ENCODE results near the gene CA5A. TPM values are rescaled to one million over a fixed set of nuclear protein-coding genes. Genes with fewer than 3 reads are reported as not detected.
A peak's percentile ranks its signal among the peaks of the same experiment; 100 is the strongest.

CA5A gene
- total and polyA plus RNA-seq, 9 of the 15 experiments (the other 6 are each of a cell fraction or from before 2014, with no cell fraction given), result not detected

DNA sequence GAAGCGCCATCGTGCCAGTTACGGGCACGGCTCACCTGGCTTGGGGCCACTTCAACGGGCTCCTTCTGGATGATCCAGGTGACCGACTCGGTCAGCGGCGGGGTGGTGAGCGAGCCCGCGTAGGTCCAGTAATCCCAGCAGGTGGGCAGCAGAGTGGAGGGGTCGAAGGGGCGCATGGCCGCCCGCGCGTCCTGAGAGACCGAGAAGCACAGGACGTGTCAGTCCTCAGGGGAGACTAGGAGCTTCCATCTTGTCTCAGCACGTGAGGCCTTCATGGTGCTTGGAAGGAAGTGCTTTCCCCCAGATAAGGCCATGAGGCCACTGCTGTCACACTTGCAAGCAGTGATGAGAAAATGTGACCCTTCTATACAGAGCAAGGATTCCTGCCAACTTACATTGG lies 44.6 kb downstream of the CA5A start (continued):
- no peak for TF ChIP-seq REST (IDR thresholded peaks at IDR 0.05; ENCODE audit: borderline replicate concordance)
- TF ChIP-seq REST (CRISPR knock-in tag; IDR thresholded peaks at IDR 0.05; ENCODE audit: low read depth), result no peak
- TF ChIP-seq BCLAF1 (IDR thresholded peaks at IDR 0.05; ENCODE audit: borderline replicate concordance in 1 of 2, control insufficient read depth in 1 of 2, low read depth in 2 of 2, low read length in 1 of 2), result no peak
- TF ChIP-seq, protein P1, sequence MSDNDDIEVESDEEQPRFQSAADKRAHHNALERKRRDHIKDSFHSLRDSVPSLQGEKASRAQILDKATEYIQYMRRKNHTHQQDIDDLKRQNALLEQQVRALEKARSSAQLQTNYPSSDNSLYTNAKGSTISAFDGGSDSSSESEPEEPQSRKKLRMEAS (CRISPR knock-in tag; IDR thresholded peaks at IDR 0.05), result peak; percentile 67
- 0 out of 2 replicates have a peak, but pooled peaks have one; percentile 17 for TF ChIP-seq CXXC5 (CRISPR knock-in tag; IDR thresholded peaks at IDR 0.05)
- no peak for TF ChIP-seq ATF3 (IDR thresholded peaks at IDR 0.05)
- no peak for TF ChIP-seq ATF3 (CRISPR knock-in tag; conservative IDR thresholded peaks at IDR 0.05)
- no peak for TF ChIP-seq ZNF354B (CRISPR knock-in tag; IDR thresholded peaks at IDR 0.05)
- no peak for TF ChIP-seq KDM4B (IDR thresholded peaks at IDR 0.05; ENCODE audit: borderline replicate concordance in 2 of 2, low read depth in 1 of 2)
- TF ChIP-seq YY1 (IDR thresholded peaks at IDR 0.05; ENCODE audit: borderline replicate concordance in 1 of 3, control insufficient read depth in 1 of 3, extremely low read depth in 1 of 3, insufficient read depth in 3 of 3, insufficient read length in 1 of 3, insufficient replicate concordance in 2 of 3, low read depth in 1 of 3, low read length in 2 of 3), result peak in 1 of 3 experiments; percentile 20
- no peak for TF ChIP-seq SP2 (IDR thresholded peaks at IDR 0.05; ENCODE audit: extremely low read depth, low read depth, low read length, poor library complexity, severe bottlenecking)
- TF ChIP-seq GABPB1 (CRISPR knock-in tag; IDR thresholded peaks at IDR 0.05), result no peak

All from K562 (cell line).